Activated gamma-delta T cell treated with anti-CD3 and anti-CD28 coated beads, Interleukin-2, amount 50 U/mL, for 16 hours (primary cell): ENCODE measurements around the gene IFNA8.
A peak's percentile ranks its signal among the peaks of the same experiment; 100 is the strongest.
"Not testable (repeated sequence)": the region's sequence is repeated elsewhere in the genome, so short reads cannot be mapped to it uniquely, and the experiment has no call there.

Source experiments
- DNase-seq: peaks from one replicate; pipeline ENCODE4 v3.0.0-alpha.2; 2020; ENCODE audit warnings: low read depth

IFNA8 gene

GRCh38 chr9:21408817-21409216 lies at the start of gene IFNA8:
Gene IFNA8 (plus strand): TSS chr9:21409117. CDS start chr9:21409177, 60 bp downstream.
- DNase-seq: no peak

GRCh38 chr9:21362287-21362686 lies 46.6 kb upstream of the IFNA8 start:
- DNase-seq: no peak

GRCh38 chr9:21367169-21367568 lies 41.7 kb upstream of the IFNA8 start:
- not testable (repeated sequence) for DNase-seq

- no peak for DNase-seq
Measured at GRCh38 chr9:21367957-21368356, 41.0 kb upstream of the IFNA8 start, which contains the start of gene IFNA13. Gene IFNA13 (minus strand): TSS chr9:21368057. CDS start chr9:21368010, 47 bp downstream.

- DNase-seq: not testable (repeated sequence)
Measured at GRCh38 chr9:21371467-21371866, 37.5 kb upstream of the IFNA8 start.

- no peak for DNase-seq
Measured at GRCh38 chr9:21381448-21382339, 27.2 kb upstream of the IFNA8 start.

GRCh38 chr9:21383627-21384026 lies 25.3 kb upstream of the IFNA8 start:
- DNase-seq: no peak

GRCh38 chr9:21385131-21385670 lies 23.7 kb upstream of the IFNA8 start, which contains the start of gene IFNA2:
Gene IFNA2 (minus strand): TSS chr9:21385398. CDS start chr9:21385329, 69 bp downstream.
- DNase-seq: no peak

GRCh38 chr9:21392270-21392669 lies 16.6 kb upstream of the IFNA8 start:
- no peak for DNase-seq

- peak; percentile 37 for DNase-seq
Measured at GRCh38 chr9:21395778-21396717, 12.9 kb upstream of the IFNA8 start.

GRCh38 chr9:21398955-21399489 lies 9.9 kb upstream of the IFNA8 start:
- no peak for DNase-seq

GRCh38 chr9:21399956-21400355 lies 9.0 kb upstream of the IFNA8 start:
- no peak for DNase-seq

- no peak for DNase-seq
Measured at GRCh38 chr9:21402386-21403251, 6.3 kb upstream of the IFNA8 start.

GRCh38 chr9:21404146-21404545 lies 4.8 kb upstream of the IFNA8 start:
- no peak for DNase-seq

- DNase-seq: no peak
Measured at GRCh38 chr9:21412107-21412506, 3.2 kb downstream of the IFNA8 start.

GRCh38 chr9:21413151-21413550 lies 4.2 kb downstream of the IFNA8 start:
- no peak for DNase-seq

- no peak for DNase-seq
Measured at GRCh38 chr9:21413624-21414023, 4.7 kb downstream of the IFNA8 start.

GRCh38 chr9:21414220-21414940 lies 5.5 kb downstream of the IFNA8 start:
- DNase-seq: no peak

GRCh38 chr9:21415493-21416267 lies 6.8 kb downstream of the IFNA8 start:
- no peak for DNase-seq
